ENCODE results near the gene BYSL. TPM values are rescaled to one million over a fixed set of nuclear protein-coding genes. Genes with fewer than 3 reads are reported as not detected.

Gene BYSL
- polyA plus RNA-seq, 1 donor (not counting 4 experiments of a cell fraction or from before 2014, with no cell fraction given), result 34.3 TPM

DNA sequence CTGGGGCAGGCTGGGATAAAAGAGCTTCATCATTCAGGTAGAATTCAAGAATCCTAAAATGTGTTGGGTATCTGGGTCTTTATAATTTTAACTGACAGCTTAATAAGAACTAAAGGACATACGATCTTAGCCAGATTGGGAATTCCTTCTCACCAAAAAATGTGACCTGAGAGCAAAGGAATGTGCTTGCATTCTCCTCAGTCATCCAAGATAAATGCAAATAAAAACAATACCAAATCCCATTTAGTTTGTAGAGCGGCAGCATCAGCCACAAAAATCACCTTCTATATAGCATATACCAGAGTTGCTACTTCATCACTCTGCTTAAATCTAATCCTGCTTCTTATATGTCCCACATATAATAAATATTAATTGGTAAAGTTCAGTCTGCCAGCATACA, 43.1 kb upstream of the BYSL start:
- Histone ChIP-seq H3K4me3 (ENCODE audit: control insufficient read depth in 2 of 3, extremely low read depth in 1 of 3, insufficient read depth in 2 of 3, low read depth in 1 of 3, low read length in 3 of 3) (no peak overlapping the region), H3K27ac (ENCODE audit: control insufficient read depth, insufficient read depth, low read length) (no peak overlapping the region), H3K79me2 (ENCODE audit: control insufficient read depth, insufficient read depth, low read length) (no peaks in the 10 kb centered on the region), H2AFZ (ENCODE audit: control insufficient read depth, low read length) (no peak overlapping the region), H3K9me3 (ENCODE audit: control insufficient read depth, low read depth, low read length) (no peaks in the 10 kb centered on the region), H3K4me1 (ENCODE audit: control insufficient read depth, extremely low read depth, insufficient read depth, low read length) (no peaks in the 10 kb centered on the region), H4K20me1 (ENCODE audit: control insufficient read depth, extremely low read depth, insufficient read depth, low read length) (no peaks in the 10 kb centered on the region), H3K36me3 (ENCODE audit: control insufficient read depth in 2 of 2, extremely low read depth in 1 of 2, insufficient read depth in 2 of 2, low read length in 2 of 2) (no peaks in the 10 kb centered on the region), H3K27me3 (ENCODE audit: control insufficient read depth, extremely low read depth, insufficient read depth, low read length) (no peaks in the 10 kb centered on the region), H3K9ac (ENCODE audit: control insufficient read depth, extremely low read depth, insufficient read depth, low read length) (no peak overlapping the region), H3K4me2 (ENCODE audit: control insufficient read depth, extremely low read depth, insufficient read depth, low read depth, low read length) (no peak overlapping the region), H3K9me1 (ENCODE audit: control insufficient read depth, extremely low read depth, insufficient read depth, low read length) (no peaks in the 10 kb centered on the region)
- TF ChIP-seq, protein P1, sequence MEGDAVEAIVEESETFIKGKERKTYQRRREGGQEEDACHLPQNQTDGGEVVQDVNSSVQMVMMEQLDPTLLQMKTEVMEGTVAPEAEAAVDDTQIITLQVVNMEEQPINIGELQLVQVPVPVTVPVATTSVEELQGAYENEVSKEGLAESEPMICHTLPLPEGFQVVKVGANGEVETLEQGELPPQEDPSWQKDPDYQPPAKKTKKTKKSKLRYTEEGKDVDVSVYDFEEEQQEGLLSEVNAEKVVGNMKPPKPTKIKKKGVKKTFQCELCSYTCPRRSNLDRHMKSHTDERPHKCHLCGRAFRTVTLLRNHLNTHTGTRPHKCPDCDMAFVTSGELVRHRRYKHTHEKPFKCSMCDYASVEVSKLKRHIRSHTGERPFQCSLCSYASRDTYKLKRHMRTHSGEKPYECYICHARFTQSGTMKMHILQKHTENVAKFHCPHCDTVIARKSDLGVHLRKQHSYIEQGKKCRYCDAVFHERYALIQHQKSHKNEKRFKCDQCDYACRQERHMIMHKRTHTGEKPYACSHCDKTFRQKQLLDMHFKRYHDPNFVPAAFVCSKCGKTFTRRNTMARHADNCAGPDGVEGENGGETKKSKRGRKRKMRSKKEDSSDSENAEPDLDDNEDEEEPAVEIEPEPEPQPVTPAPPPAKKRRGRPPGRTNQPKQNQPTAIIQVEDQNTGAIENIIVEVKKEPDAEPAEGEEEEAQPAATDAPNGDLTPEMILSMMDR (optimal IDR thresholded peaks at IDR 0.05 in 1 of 3, IDR thresholded peaks at IDR 0.05 in 1 of 3, conservative IDR thresholded peaks at IDR 0.05 in 1 of 3; ENCODE audit: extremely low read depth in 1 of 3, insufficient read depth in 2 of 3, low read length in 3 of 3), result no peak
- TF ChIP-seq EZH2 (IDR thresholded peaks at IDR 0.05; ENCODE audit: low read length), result no peak
- no peak for DNase-seq (ENCODE audit: low read depth, low spot score)
- no peak for FAIRE-seq
- dilution Hi-C loops (cut with MboI; ENCODE audit: extremely low pct_ligation_motif_present, low sequenced_read_pairs), result no loop called here

DNA sequence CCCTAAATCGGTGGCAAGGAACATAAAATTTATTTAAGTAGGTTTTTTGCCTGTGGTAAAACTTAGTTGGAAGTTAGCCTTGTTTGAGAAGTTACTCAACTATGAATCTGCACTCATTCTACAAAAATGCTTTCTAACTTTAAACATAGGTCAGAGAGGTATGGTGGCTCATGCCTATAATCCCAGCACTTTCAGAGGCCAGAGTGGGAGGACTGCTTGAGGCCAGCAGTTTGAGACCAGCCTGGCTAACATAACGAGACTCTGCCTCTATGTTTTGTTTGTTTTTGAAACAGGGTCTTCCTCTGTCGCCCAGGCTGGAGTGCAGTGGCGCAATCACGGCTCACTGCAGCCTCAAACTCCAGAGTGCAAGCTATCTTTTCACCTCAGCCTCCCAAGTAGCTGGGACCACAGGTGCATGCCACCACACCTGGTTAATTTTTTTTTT, 42.3 kb upstream of the BYSL start:
- DNase-seq (ENCODE audit: low read depth, low spot score), result no peak
- dilution Hi-C loops (cut with MboI; ENCODE audit: extremely low pct_ligation_motif_present, low sequenced_read_pairs), result no loop called here

More for the DNA sequence above, 42.3 kb upstream of the BYSL start:
- Histone ChIP-seq H3K9ac (ENCODE audit: control insufficient read depth, extremely low read depth, insufficient read depth, low read length) (no peak overlapping the region), H3K4me2 (ENCODE audit: control insufficient read depth, extremely low read depth, insufficient read depth, low read depth, low read length) (no peak overlapping the region), H3K9me3 (ENCODE audit: control insufficient read depth, low read depth, low read length) (no peaks in the 10 kb centered on the region), H3K27me3 (ENCODE audit: control insufficient read depth, extremely low read depth, insufficient read depth, low read length) (no peaks in the 10 kb centered on the region), H3K4me1 (ENCODE audit: control insufficient read depth, extremely low read depth, insufficient read depth, low read length) (no peaks in the 10 kb centered on the region), H2AFZ (ENCODE audit: control insufficient read depth, low read length) (no peak overlapping the region), H3K4me3 (ENCODE audit: control insufficient read depth in 2 of 3, extremely low read depth in 1 of 3, insufficient read depth in 2 of 3, low read depth in 1 of 3, low read length in 3 of 3) (no peak overlapping the region), H3K9me1 (ENCODE audit: control insufficient read depth, extremely low read depth, insufficient read depth, low read length) (no peaks in the 10 kb centered on the region), H3K79me2 (ENCODE audit: control insufficient read depth, insufficient read depth, low read length) (no peaks in the 10 kb centered on the region), H3K36me3 (ENCODE audit: control insufficient read depth in 2 of 2, extremely low read depth in 1 of 2, insufficient read depth in 2 of 2, low read length in 2 of 2) (no peaks in the 10 kb centered on the region), H4K20me1 (ENCODE audit: control insufficient read depth, extremely low read depth, insufficient read depth, low read length) (no peaks in the 10 kb centered on the region), H3K27ac (ENCODE audit: control insufficient read depth, insufficient read depth, low read length) (no peak overlapping the region)
- no peak for FAIRE-seq
- TF ChIP-seq, protein P1 (optimal IDR thresholded peaks at IDR 0.05 in 1 of 3, IDR thresholded peaks at IDR 0.05 in 1 of 3, conservative IDR thresholded peaks at IDR 0.05 in 1 of 3; ENCODE audit: extremely low read depth in 1 of 3, insufficient read depth in 2 of 3, low read length in 3 of 3), result no peak
- no peak for TF ChIP-seq EZH2 (IDR thresholded peaks at IDR 0.05; ENCODE audit: low read length)
